WTC11 (cell line): Measurements from ENCODE around the gene SPN. TPM values are rescaled to one million over a fixed set of nuclear protein-coding genes. Genes with fewer than 3 reads are reported as not detected.

Experiments
- ATAC-seq: fragments of 200-7000 bp; cut with Tn5 transposase; 2 replicates; pipeline ENCODE4 v1.10.0; 2021; ENCODE audit warnings: mild to moderate bottlenecking, moderate library complexity
- CTCF ChIA-PET: fragments of 300-600 bp; sonication (Branson Sonifier 250); formaldehyde crosslinking; loops from one replicate; lab custom pipeline; 2021; ENCODE audit warnings: antibody characterized with exemption; lab: Charles Lee
- POLR2A ChIA-PET: fragments of 350-600 bp; sonication (Branson Sonifier 250); formaldehyde crosslinking; loops from one replicate; lab custom pipeline; 2021; ENCODE audit warnings: antibody characterized with exemption; lab: Charles Lee
- DNase-seq: peaks from one replicate; pipeline ENCODE4 v3.0.0; 2021; ENCODE audit warnings: low spot score
- H3K27ac Mint-ChIP-seq: 2 replicates; pipeline ENCODE4 v1.8.0; 2021; ENCODE audit warnings: mixed read lengths
- H3K27me3 Mint-ChIP-seq: 2 replicates; pipeline ENCODE4 v1.8.0; 2021; ENCODE audit warnings: low read depth, mild to moderate bottlenecking, moderate library complexity, mixed read lengths
- H3K36me3 Mint-ChIP-seq: 2 replicates; pipeline ENCODE4 v1.8.0; 2021; ENCODE audit warnings: mixed read lengths
- H3K4me1 Mint-ChIP-seq: 2 replicates; pipeline ENCODE4 v1.8.0; 2022; ENCODE audit warnings: mixed read lengths
- H3K4me3 Mint-ChIP-seq: 2 replicates; pipeline ENCODE4 v1.8.0; 2021; ENCODE audit warnings: mild to moderate bottlenecking, moderate library complexity, mixed read lengths
- H3K9me3 Mint-ChIP-seq: 2 replicates; pipeline ENCODE4 v1.8.0; 2021; ENCODE audit warnings: mixed read lengths
- AR ChIP-seq: fragments of 250-450 bp; sonication (Bioruptor Pico); IDR thresholded peaks from 2 replicates; pipeline ENCODE4 v1.9.0; 2021; ENCODE audit warnings: mild to moderate bottlenecking
- CREB1 ChIP-seq: sonication (generic); formaldehyde crosslinking; IDR thresholded peaks from 2 replicates; pipeline ENCODE4 v1.8.0; 2023; ENCODE audit warnings: mild to moderate bottlenecking, missing genetic modification reagents
- CREM ChIP-seq: sonication (generic); formaldehyde crosslinking; IDR thresholded peaks from 2 replicates; pipeline ENCODE4 v1.8.1; 2022; ENCODE audit warnings: mild to moderate bottlenecking, missing genetic modification reagents, moderate library complexity
- ELF4 ChIP-seq: sonication (generic); formaldehyde crosslinking; IDR thresholded peaks from 2 replicates; pipeline ENCODE4 v1.8.1; 2022; ENCODE audit warnings: low read depth, mild to moderate bottlenecking, moderate library complexity, missing genetic modification reagents
- FOXP1 ChIP-seq: sonication (generic); formaldehyde crosslinking; IDR thresholded peaks from 2 replicates; pipeline ENCODE4 v1.8.0; 2022; ENCODE audit warnings: missing genetic modification reagents, mild to moderate bottlenecking, moderate library complexity, borderline replicate concordance
- JAZF1 ChIP-seq: fragments of 250-450 bp; sonication (Bioruptor Pico); IDR thresholded peaks from 2 replicates; pipeline ENCODE4 v1.9.0; 2021; ENCODE audit warnings: moderate library complexity, mild to moderate bottlenecking, inconsistent platforms
- MAX ChIP-seq: sonication (generic); formaldehyde crosslinking; IDR thresholded peaks from 2 replicates; pipeline ENCODE4 v1.8.0; 2022; ENCODE audit warnings: mild to moderate bottlenecking, missing genetic modification reagents
- NFATC4 ChIP-seq: fragments of 250-450 bp; sonication (Bioruptor Pico); IDR thresholded peaks from 2 replicates; pipeline ENCODE4 v1.9.0; 2021; ENCODE audit warnings: mild to moderate bottlenecking
- NFYB ChIP-seq: sonication (generic); formaldehyde crosslinking; conservative IDR thresholded peaks from 2 replicates; pipeline ENCODE4 v1.8.0; 2022; ENCODE audit warnings: low read depth, missing genetic modification reagents
- OVOL2 ChIP-seq: fragments of 250-450 bp; sonication (Bioruptor Pico); IDR thresholded peaks from 2 replicates; pipeline ENCODE4 v1.9.0; 2021; ENCODE audit warnings: mild to moderate bottlenecking, borderline replicate concordance
- PRDM15 ChIP-seq: sonication (generic); formaldehyde crosslinking; IDR thresholded peaks from 2 replicates; pipeline ENCODE4 v1.8.0; 2022; ENCODE audit warnings: missing genetic modification reagents
- STAT6 ChIP-seq: sonication (generic); formaldehyde crosslinking; conservative IDR thresholded peaks from 2 replicates; pipeline ENCODE4 v1.8.1; 2023; ENCODE audit warnings: mild to moderate bottlenecking, low read depth, missing genetic modification reagents, moderate library complexity
- ZNF138 ChIP-seq: sonication (generic); formaldehyde crosslinking; conservative IDR thresholded peaks from 2 replicates; pipeline ENCODE4 v1.8.1; 2022; ENCODE audit warnings: mild to moderate bottlenecking, moderate library complexity, missing genetic modification reagents
- ZNF219 ChIP-seq: sonication (generic); formaldehyde crosslinking; IDR thresholded peaks from 2 replicates; pipeline ENCODE4 v1.8.0; 2023; ENCODE audit warnings: missing genetic modification reagents, mild to moderate bottlenecking, borderline replicate concordance
- ZNF423 ChIP-seq: fragments of 250-450 bp; sonication (Bioruptor Pico); IDR thresholded peaks from 2 replicates; pipeline ENCODE4 v2.1.2; 2022; ENCODE audit warnings: mild to moderate bottlenecking, moderate library complexity
- ZNF425 ChIP-seq: fragments of 250-450 bp; sonication (Bioruptor Pico); conservative IDR thresholded peaks from 2 replicates; pipeline ENCODE4 v1.9.0; 2021; ENCODE audit warnings: mild to moderate bottlenecking
- ZNF512 ChIP-seq: sonication (generic); formaldehyde crosslinking; IDR thresholded peaks from 2 replicates; pipeline ENCODE4 v1.8.1; 2022; ENCODE audit warnings: missing genetic modification reagents, borderline replicate concordance
- ZNF532 ChIP-seq: fragments of 250-450 bp; sonication (Bioruptor Pico); IDR thresholded peaks from 2 replicates; pipeline ENCODE4 v1.9.0; 2021; ENCODE audit warnings: mild to moderate bottlenecking, borderline replicate concordance
- total RNA-seq: library from RNA; stranded (reverse); gene quantifications from 3 replicates; pipeline ENCODE4 v1.2.3, GENCODE V29; 2021

SPN gene
- total RNA-seq, 1 experiment from 2014 or later = 2.3 TPM

- CTCF ChIA-PET = interaction anchor here (0.5 to 2.4 kb wide), 2 partner anchors 13 to 224 kb away, joined by 3 to 10 read pairs; no protein-coding TSS in a partner anchor
- no peak overlapping the region for H3K27ac Mint-ChIP-seq
- TF ChIP-seq PRDM15 (CRISPR knock-in tag) = no peak
- no peak for TF ChIP-seq ZNF532
- no peak for TF ChIP-seq STAT6 (CRISPR knock-in tag)
- no peak for TF ChIP-seq NFATC4 (CRISPR knock-in tag)
- TF ChIP-seq FOXP1 (CRISPR knock-in tag) = no peak
- no peak for TF ChIP-seq ELF4 (CRISPR knock-in tag)
- no peak for TF ChIP-seq ZNF425
- no peak for TF ChIP-seq AR (CRISPR knock-in tag)
- TF ChIP-seq ZNF219 (CRISPR knock-in tag) = no peak
- no peak for TF ChIP-seq MAX (CRISPR knock-in tag)
- TF ChIP-seq CREB1 (CRISPR knock-in tag) = no peak
- no peak for TF ChIP-seq JAZF1 (CRISPR knock-in tag)
- no peak for TF ChIP-seq ZNF423
- TF ChIP-seq OVOL2 = no peak
- no peak for TF ChIP-seq ZNF138 (CRISPR knock-in tag)
- TF ChIP-seq ZNF512 (CRISPR knock-in tag) = no peak
- no peak for TF ChIP-seq CREM (CRISPR knock-in tag)
- no peak for TF ChIP-seq NFYB (CRISPR knock-in tag)
These were observed 42.0 kb downstream of the SPN start for GRCh38 chr16:29705030-29705429.

More at GRCh38 chr16:29705030-29705429, 42.0 kb downstream of the SPN start:
- DNase-seq (no peak), ATAC-seq (no peak)
- peaks cover 38% of the 10 kb centered on the region for H3K4me1 Mint-ChIP-seq
- H3K9me3 Mint-ChIP-seq = no peaks in the 10 kb centered on the region
- POLR2A ChIA-PET = interaction anchor here (1.0 kb wide), 1 partner anchor 18 kb away, joined by 3 read pairs; no protein-coding TSS in a partner anchor
- H3K36me3 Mint-ChIP-seq = peaks cover 3% of the 10 kb centered on the region; the same call in 1 of the 2 replicates
- no peak overlapping the region for H3K4me3 Mint-ChIP-seq
- H3K27me3 Mint-ChIP-seq = no peaks in the 10 kb centered on the region
